Measurements from ENCODE around the gene SMIM5.

Gene SMIM5

GRCh38 chr17:75670868-75671267 lies 37.6 kb downstream of the SMIM5 start:
- DNase-seq: no peak

- DNase-seq: no peak
Observed at GRCh38 chr17:75672011-75672410, 38.8 kb downstream of the SMIM5 start.

- DNase-seq: no peak
Observed at GRCh38 chr17:75673487-75673886, 40.3 kb downstream of the SMIM5 start.

- no peak for DNase-seq
Observed at GRCh38 chr17:75676461-75676860, 43.2 kb downstream of the SMIM5 start.

- no peak for DNase-seq
Observed at GRCh38 chr17:75679706-75680211, 46.5 kb downstream of the SMIM5 start.

- no peak for DNase-seq
Observed at GRCh38 chr17:75680431-75680830, 47.2 kb downstream of the SMIM5 start.

- DNase-seq: no peak
Observed at GRCh38 chr17:75681289-75681688, 48.1 kb downstream of the SMIM5 start.

- DNase-seq: no peak
Observed at GRCh38 chr17:75683583-75683982, 50.3 kb downstream of the SMIM5 start.

- DNase-seq: no peak
Observed at GRCh38 chr17:75684249-75684648, 51.0 kb downstream of the SMIM5 start.

GRCh38 chr17:75684924-75685323 lies 51.7 kb downstream of the SMIM5 start:
- no peak for DNase-seq

- no peak for DNase-seq
Observed at GRCh38 chr17:75685499-75685898, 52.3 kb downstream of the SMIM5 start.

GRCh38 chr17:75688209-75688825 lies 55.1 kb downstream of the SMIM5 start:
- no peak for DNase-seq

- peak; percentile 13 for DNase-seq
Observed at GRCh38 chr17:75689441-75689873, 56.2 kb downstream of the SMIM5 start.
